GM12878 (cell line): ENCODE results near the gene KIRREL3. TPM values are rescaled to one million over a fixed set of nuclear protein-coding genes. Genes with fewer than 3 reads are reported as not detected.

Experiments used
- ATAC-seq: fragments of 200-7000 bp; cut with Tn5 transposase; 3 replicates; pipeline ENCODE4 v1.9.1; 2020; ENCODE audit warnings: mild to moderate bottlenecking, moderate library complexity
- BruUV-seq: library from RNA; stranded (reverse); fragments of 400-500 nt; replicated peaks from 2 replicates; lab custom pipeline; 2021; lab: Mats Ljungman, UMichigan
- CTCF ChIA-PET: fragments of 300-600 bp; sonication (Branson Sonifier 250); formaldehyde crosslinking; extraction: SDS; loops from one replicate; lab custom pipeline; 2021; ENCODE audit warnings: inconsistent platforms; lab: Yijun Ruan, JAX
- POLR2A ChIA-PET: fragments of 350-600 bp; formaldehyde crosslinking; extraction: SDS; loops from one replicate; lab custom pipeline; 2021; ENCODE audit warnings: inconsistent platforms; lab: Charles Lee
- RAD21 ChIA-PET: fragments of 300-600 bp; sonication (Branson Sonifier 250); formaldehyde crosslinking; loops from one replicate; lab custom pipeline; 2023; ENCODE audit warnings: antibody characterized with exemption; ENCODE audit not compliant: unreplicated experiment; lab: Charles Lee
- SMC1A ChIA-PET: fragments of 300-600 bp; sonication (Branson Sonifier 250); formaldehyde crosslinking; loops from one replicate; lab custom pipeline; 2023; ENCODE audit not compliant: unreplicated experiment, uncharacterized antibody; lab: Charles Lee
- DNase-seq: peaks from one replicate; pipeline ENCODE4 v3.0.0-alpha.2; 2011; ENCODE audit warnings: low read depth, low spot score
- FAIRE-seq: peaks from 3 replicates; lab custom pipeline; 2011; peaks lifted over from hg19 to GRCh38; lab: Jason Lieb, UNC
- H2AFZ ChIP-seq: 2 replicates; pipeline ENCODE4 v1.6.0; 2011; ENCODE audit warnings: low read depth, low read length, control low read depth; ENCODE audit not compliant: control insufficient read depth
- H3K27ac ChIP-seq: 2 replicates; pipeline ENCODE4 v1.5.1; 2011; ENCODE audit warnings: control low read depth; ENCODE audit not compliant: control insufficient read depth, insufficient read depth
- H3K27me3 ChIP-seq, 2 experiments: replicated peaks in 1 of 2; 2 replicates each; pipeline versions ENCODE4 v1.6.0 to v1.6.1; 2011; ENCODE audit warnings: low read length in 1 of 2; ENCODE audit not compliant: control insufficient read depth in 2 of 2, insufficient read depth in 2 of 2
- H3K36me3 ChIP-seq, 2 experiments: 2 replicates each; pipeline ENCODE4 v1.5.1; 2011; ENCODE audit warnings: low read length in 1 of 2; ENCODE audit not compliant: control insufficient read depth in 2 of 2, insufficient read depth in 2 of 2
- H3K4me1 ChIP-seq: 2 replicates; pipeline ENCODE4 v1.6.1; 2011; ENCODE audit warnings: mild to moderate bottlenecking, low read length, moderate library complexity, mixed read lengths; ENCODE audit not compliant: control insufficient read depth, insufficient read depth
- H3K4me2 ChIP-seq: 2 replicates; pipeline ENCODE4 v1.6.0; 2011; ENCODE audit warnings: control low read depth; ENCODE audit not compliant: control insufficient read depth, insufficient read depth
- H3K4me3 ChIP-seq: fragments of 200-600 bp; sonication (generic); 2 replicates; pipeline ENCODE4 v1.5.1; 2016
- H3K79me2 ChIP-seq: 2 replicates; pipeline ENCODE4 v1.6.0; 2011; ENCODE audit warnings: low read length; ENCODE audit not compliant: control insufficient read depth, insufficient read depth
- H3K9ac ChIP-seq: 2 replicates; pipeline ENCODE4 v1.8.0; 2011; ENCODE audit warnings: low read length, control low read depth, mixed read lengths; ENCODE audit not compliant: control insufficient read depth, insufficient read depth
- H3K9me3 ChIP-seq: replicated peaks from 3 replicates; pipeline ENCODE4 v1.5.1; 2011; ENCODE audit warnings: mild to moderate bottlenecking, low read length; ENCODE audit not compliant: control insufficient read depth, insufficient read depth
- H4K20me1 ChIP-seq: 2 replicates; pipeline ENCODE4 v1.6.0; 2011; ENCODE audit not compliant: control insufficient read depth, insufficient read depth
- HDAC2 ChIP-seq: fragments of 200-600 bp; sonication (generic); IDR thresholded peaks from 2 replicates; pipeline ENCODE4 v1.6.1; 2017
- IRF3 ChIP-seq: fragments of 450-650 bp; IDR thresholded peaks from 2 replicates; pipeline ENCODE4 v1.6.1; 2014; ENCODE audit warnings: mild to moderate bottlenecking
- KDM1A ChIP-seq: fragments of 200-600 bp; sonication (generic); IDR thresholded peaks from 2 replicates; pipeline ENCODE4 v1.6.1; 2016; ENCODE audit warnings: borderline replicate concordance
- MAX ChIP-seq: IDR thresholded peaks from 2 replicates; pipeline ENCODE4 v1.6.1; 2012; ENCODE audit warnings: low read depth, low read length, improper control_type of control experiment
- NBN ChIP-seq: fragments of 450-650 bp; IDR thresholded peaks from 2 replicates; pipeline ENCODE4 v1.6.1; 2016
- NR2C1 ChIP-seq: fragments of 450-650 bp; IDR thresholded peaks from 2 replicates; pipeline ENCODE4 v1.6.1; 2017; ENCODE audit warnings: antibody characterized with exemption, mild to moderate bottlenecking, moderate library complexity
- RAD21 ChIP-seq: IDR thresholded peaks from 2 replicates; pipeline ENCODE4 v1.6.1; 2011; ENCODE audit warnings: mild to moderate bottlenecking, low read depth, low read length, moderate library complexity; ENCODE audit not compliant: insufficient read depth
- RAD51 ChIP-seq: fragments of 450-650 bp; IDR thresholded peaks from 2 replicates; pipeline ENCODE4 v1.6.1; 2016; ENCODE audit warnings: moderate library complexity, mild to moderate bottlenecking, inconsistent platforms
- RELB ChIP-seq: fragments of 450-650 bp; IDR thresholded peaks from 2 replicates; pipeline ENCODE4 v1.6.1; 2017; ENCODE audit warnings: low read depth, mild to moderate bottlenecking, moderate library complexity
- SPI1 ChIP-seq: IDR thresholded peaks from 2 replicates; pipeline ENCODE4 v1.6.1; 2011; ENCODE audit warnings: low read depth, mild to moderate bottlenecking, low read length, moderate library complexity, borderline replicate concordance; ENCODE audit not compliant: insufficient read depth
- SREBF2 ChIP-seq: IDR thresholded peaks from 2 replicates; pipeline ENCODE4 v1.6.1; 2012; ENCODE audit warnings: mild to moderate bottlenecking, low read length
- TCF7 ChIP-seq: IDR thresholded peaks from 2 replicates; pipeline ENCODE4 v1.6.1; 2014; ENCODE audit warnings: antibody characterized with exemption, borderline replicate concordance
- WGBS: methylation state at CpG from one replicate; pipeline ENCODE4 v1.1.6; 2016; ENCODE audit warnings: low lambda C conversion rate; ENCODE audit not compliant: insufficient replicate concordance, insufficient coverage; ENCODE audit errors: missing lambda C conversion rate; 5-methylcytosine and 5-hydroxymethylcytosine counted together
- in situ Hi-C: fragments of 300-500 bp; cut with MboI; formaldehyde crosslinking; loops from 9 replicates; pipeline ENCODE4 v1.14.3; 2018; ENCODE audit warnings: mixed read lengths
- intact Hi-C: fragments of 100-400 bp; cut with micrococcal nuclease; formaldehyde crosslinking; loops from one replicate; pipeline ENCODE4 v1.14.2; 2022; ENCODE audit not compliant: unreplicated experiment
- polyA plus RNA-seq, 11 experiments: library from polyadenylated mRNA; depleted of rRNA in 4 of 11; unstranded in 6 of 11; stranded (reverse) in 5 of 11; fragments of >200 nt; fragmentation: Nextera tagmentation in 4 of 11; fragmentation: Illumina TruSeq in 1 of 11; extraction: Ambion mirVana in 4 of 11; extraction: Trizol in 1 of 11; gene quantifications; 1 replicate in 1 of 11; 2 replicates in 10 of 11; pipeline versions ENCODE4 v1.2.1 to v1.2.3, GENCODE V29; 2011 to 2016; ENCODE audit warnings: inconsistent platforms in 2 of 11, missing spikeins in 2 of 11, low read depth in 1 of 11
- total RNA-seq, 4 experiments: library from RNA; depleted of rRNA in 3 of 4; stranded (reverse); fragments of >200 nt in 3 of 4; fragmentation: Illumina TruSeq in 1 of 4; extraction: Trizol in 1 of 4; gene quantifications; 2 replicates each; pipeline versions ENCODE4 v1.2.1 to v1.2.3, GENCODE V29; 2013 to 2021
- TF ChIP-seq, protein P1 (sequence below): fragments of 450-650 bp; IDR thresholded peaks from 2 replicates; pipeline ENCODE4 v1.6.1; 2018; ENCODE audit warnings: mild to moderate bottlenecking, low read depth, moderate library complexity; ENCODE audit not compliant: partially characterized antibody

Gene KIRREL3
- total and polyA plus RNA-seq, 10 of the 15 experiments (the other 5 are each of a cell fraction or from before 2014, with no cell fraction given): under 0.01 TPM; not detected in 9

DNA sequence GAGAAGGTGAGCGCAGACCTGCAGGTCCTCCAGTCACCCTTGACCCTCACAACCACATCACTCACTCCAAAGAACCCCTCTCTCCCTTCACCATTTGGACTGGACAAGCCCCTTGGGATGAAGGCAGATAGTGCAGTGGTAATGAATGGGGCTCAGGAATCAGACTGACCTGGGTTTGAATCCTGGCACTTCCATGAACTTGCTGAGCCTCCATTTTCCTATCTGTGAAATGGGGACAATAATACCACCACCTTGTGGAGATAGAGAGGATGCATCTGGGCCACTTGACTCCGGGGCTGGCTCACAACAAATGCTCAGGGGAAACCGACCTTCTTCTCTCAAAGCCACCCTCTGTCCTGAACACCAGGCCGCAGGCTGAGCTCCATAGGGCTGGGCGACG is 467.0 kb downstream of the KIRREL3 start:
- TF ChIP-seq IRF3 (no peak), SREBF2 (no peak), HDAC2 (no peak), RAD51 (no peak), NBN (no peak), RAD21 (no peak), RELB (no peak), SPI1 (no peak), TCF7 (no peak), KDM1A (no peak), MAX (no peak), NR2C1 (no peak)
- TF ChIP-seq, protein P1, sequence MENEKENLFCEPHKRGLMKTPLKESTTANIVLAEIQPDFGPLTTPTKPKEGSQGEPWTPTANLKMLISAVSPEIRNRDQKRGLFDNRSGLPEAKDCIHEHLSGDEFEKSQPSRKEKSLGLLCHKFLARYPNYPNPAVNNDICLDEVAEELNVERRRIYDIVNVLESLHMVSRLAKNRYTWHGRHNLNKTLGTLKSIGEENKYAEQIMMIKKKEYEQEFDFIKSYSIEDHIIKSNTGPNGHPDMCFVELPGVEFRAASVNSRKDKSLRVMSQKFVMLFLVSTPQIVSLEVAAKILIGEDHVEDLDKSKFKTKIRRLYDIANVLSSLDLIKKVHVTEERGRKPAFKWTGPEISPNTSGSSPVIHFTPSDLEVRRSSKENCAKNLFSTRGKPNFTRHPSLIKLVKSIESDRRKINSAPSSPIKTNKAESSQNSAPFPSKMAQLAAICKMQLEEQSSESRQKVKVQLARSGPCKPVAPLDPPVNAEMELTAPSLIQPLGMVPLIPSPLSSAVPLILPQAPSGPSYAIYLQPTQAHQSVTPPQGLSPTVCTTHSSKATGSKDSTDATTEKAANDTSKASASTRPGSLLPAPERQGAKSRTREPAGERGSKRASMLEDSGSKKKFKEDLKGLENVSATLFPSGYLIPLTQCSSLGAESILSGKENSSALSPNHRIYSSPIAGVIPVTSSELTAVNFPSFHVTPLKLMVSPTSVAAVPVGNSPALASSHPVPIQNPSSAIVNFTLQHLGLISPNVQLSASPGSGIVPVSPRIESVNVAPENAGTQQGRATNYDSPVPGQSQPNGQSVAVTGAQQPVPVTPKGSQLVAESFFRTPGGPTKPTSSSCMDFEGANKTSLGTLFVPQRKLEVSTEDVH: no peak
- TF ChIP-seq, all 136 proteins: peak for 0
- H3K4me1 ChIP-seq: no peaks in the 10 kb centered on the region
- BruUV-seq: no TSS peak
- H4K20me1 ChIP-seq: no peaks in the 10 kb centered on the region; the same call in 1 of the 2 replicates
- no peaks in the 10 kb centered on the region; a peak in 2 of 4 replicates for H3K27me3 ChIP-seq
- 49% methylated on average over 6 of the region's 6 CpGs for WGBS
- DNase-seq: no peak
- CTCF ChIA-PET: no interaction called here
- H3K36me3 ChIP-seq: no peaks in the 10 kb centered on the region
- no peaks in the 10 kb centered on the region for H3K9me3 ChIP-seq
- intact Hi-C loops: no loop called here
- no peak overlapping the region for H3K27ac ChIP-seq
- H3K4me2 ChIP-seq: no peak overlapping the region
- H3K9ac ChIP-seq: no peak overlapping the region
- POLR2A ChIA-PET: no interaction called here
- H2AFZ ChIP-seq: no peak overlapping the region
- in situ Hi-C loops: no loop called here
- RAD21 ChIA-PET: no interaction called here
- FAIRE-seq: no peak
- SMC1A ChIA-PET: no interaction called here
- no peak overlapping the region for H3K4me3 ChIP-seq
- ATAC-seq: no peak
- no peaks in the 10 kb centered on the region for H3K79me2 ChIP-seq
